ENCODE measurements around the gene IGFLR1. TPM values are rescaled to one million over a fixed set of nuclear protein-coding genes. Genes with fewer than 3 reads are reported as not detected.

The IGFLR1 gene
- total RNA-seq, 1 donor = 0.43 TPM

DNA sequence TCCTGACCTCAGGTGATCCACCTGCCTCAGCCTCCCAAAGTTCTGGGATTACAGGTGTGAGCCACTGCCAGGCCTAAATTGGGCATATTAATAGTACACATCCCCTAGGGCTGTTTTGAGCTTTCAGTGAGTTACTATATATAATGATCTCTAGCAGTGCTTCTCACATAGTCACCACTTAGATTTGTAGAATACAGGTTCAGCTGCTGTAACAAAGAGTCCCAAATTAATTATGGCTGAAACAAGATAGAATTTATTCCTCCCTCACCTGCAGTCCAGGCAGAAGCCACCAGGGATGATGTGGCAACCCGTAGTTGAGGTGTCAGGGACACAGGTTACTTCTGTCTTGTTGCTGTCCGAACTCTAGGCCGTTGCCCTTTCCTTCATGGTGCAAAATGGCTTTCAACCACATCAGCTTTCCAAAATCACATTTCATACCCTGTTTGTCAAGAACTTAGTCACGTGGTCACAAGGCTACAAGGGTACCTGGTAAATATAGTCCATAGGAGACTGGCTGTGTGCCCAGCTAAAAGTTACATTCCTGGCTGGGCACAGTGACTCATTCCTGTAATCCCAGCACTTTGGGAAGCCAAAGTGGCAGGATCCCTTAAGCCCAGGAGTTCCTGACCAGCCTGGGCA lies 18.6 kb upstream of the IGFLR1 start:
- no peak overlapping the region for H3K4me3 ChIP-seq (ENCODE audit: low read depth, low read length)
- no peak for TF ChIP-seq CTCF (IDR thresholded peaks at IDR 0.05; ENCODE audit: insufficient read depth, low read depth, low read length)
- DNase-seq (ENCODE audit: low read depth) = no peak

- no peak for DNase-seq (ENCODE audit: low read depth)
- TF ChIP-seq CTCF (IDR thresholded peaks at IDR 0.05; ENCODE audit: insufficient read depth, low read depth, low read length) = no peak
- no peak overlapping the region for H3K4me3 ChIP-seq (ENCODE audit: low read depth, low read length)
Measured at GRCh38 chr19:35759697-35760096, 17.4 kb upstream of the IGFLR1 start.

DNA sequence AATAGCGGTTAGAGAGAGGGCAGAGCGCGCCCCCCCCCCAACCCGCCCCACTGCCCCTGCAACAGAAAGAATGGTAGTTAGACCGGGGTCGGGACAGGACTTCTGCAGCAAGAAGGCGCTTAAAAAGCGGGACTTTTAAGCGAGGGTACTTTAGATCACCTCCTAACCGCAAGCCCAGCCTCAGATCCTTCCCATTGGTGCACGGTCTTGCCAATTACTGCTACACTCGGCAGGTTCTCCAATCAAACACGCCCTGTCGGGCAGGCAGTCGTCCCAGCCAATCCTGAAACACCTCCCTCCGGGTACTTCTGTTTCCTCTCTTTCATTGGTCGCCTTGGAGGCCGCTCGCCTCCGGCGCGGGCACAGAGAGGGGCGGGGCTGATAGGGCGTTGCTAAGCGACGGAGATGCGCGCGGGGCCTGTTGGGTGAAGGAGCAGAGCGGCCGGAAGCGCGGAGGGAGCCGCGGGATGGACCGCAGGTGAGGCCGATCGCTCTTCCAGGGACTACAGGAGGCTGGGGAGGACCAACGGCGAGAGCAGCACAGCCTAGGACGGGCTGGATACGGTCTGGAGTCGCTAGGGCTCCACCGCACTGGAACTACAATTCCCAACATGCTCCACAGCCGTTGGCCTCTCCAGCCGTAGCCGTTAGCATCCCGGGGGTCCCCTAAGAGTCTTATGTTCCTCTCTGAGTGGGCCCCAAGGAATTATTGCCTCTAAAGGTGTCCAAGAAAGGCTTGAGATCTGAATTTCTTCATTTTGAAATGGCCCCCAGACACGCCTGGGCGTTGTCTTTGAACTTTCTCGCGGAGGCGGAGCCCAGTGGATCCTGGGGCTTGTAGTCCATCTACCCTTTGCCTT lies 15.7 kb upstream of the IGFLR1 start, which contains the start of gene PROSER3:
PROSER3 (plus strand) TSS at position 428 of the 860 bp plus-strand sequence; CDS start at position 468, 40 bp downstream.
- peak within 1 kb of the TSS; percentile 92 for H3K4me3 ChIP-seq (ENCODE audit: low read depth, low read length)
- no peak for TF ChIP-seq CTCF (IDR thresholded peaks at IDR 0.05; ENCODE audit: insufficient read depth, low read depth, low read length)
- peak; percentile 100 for DNase-seq (ENCODE audit: low read depth)

- H3K4me3 ChIP-seq (ENCODE audit: low read depth, low read length) = peak overlapping the region; percentile 92
- peak; percentile 99 for DNase-seq (ENCODE audit: low read depth)
- TF ChIP-seq CTCF (IDR thresholded peaks at IDR 0.05; ENCODE audit: insufficient read depth, low read depth, low read length) = no peak
Measured at GRCh38 chr19:35757231-35757748, 15.0 kb upstream of the IGFLR1 start.

- DNase-seq (ENCODE audit: low read depth) = peak; percentile 56
- TF ChIP-seq CTCF (IDR thresholded peaks at IDR 0.05; ENCODE audit: insufficient read depth, low read depth, low read length) = no peak
- peak within 1 kb of the TSS; percentile 92 for H3K4me3 ChIP-seq (ENCODE audit: low read depth, low read length)
Measured at GRCh38 chr19:35756377-35757230, 14.4 kb upstream of the IGFLR1 start, which contains the start of gene HSPB6. Gene HSPB6, minus strand, starts transcription at chr19:35757029. Its CDS starts 21 bp downstream, at chr19:35757008.
